AG09319 (cell line): ENCODE measurements around the gene CHRD.

Experiments used
- DNase-seq: peaks from one replicate; pipeline ENCODE4 v3.0.0-alpha.2; 2010; ENCODE audit warnings: low read depth; ENCODE audit errors: extremely low read depth
- TF ChIP-seq, protein P1 (sequence below): IDR thresholded peaks from 2 replicates; pipeline ENCODE4 v1.5.1; 2011; ENCODE audit warnings: low read depth, mild to moderate bottlenecking, inconsistent platforms, low read length, moderate library complexity

Gene CHRD

DNA sequence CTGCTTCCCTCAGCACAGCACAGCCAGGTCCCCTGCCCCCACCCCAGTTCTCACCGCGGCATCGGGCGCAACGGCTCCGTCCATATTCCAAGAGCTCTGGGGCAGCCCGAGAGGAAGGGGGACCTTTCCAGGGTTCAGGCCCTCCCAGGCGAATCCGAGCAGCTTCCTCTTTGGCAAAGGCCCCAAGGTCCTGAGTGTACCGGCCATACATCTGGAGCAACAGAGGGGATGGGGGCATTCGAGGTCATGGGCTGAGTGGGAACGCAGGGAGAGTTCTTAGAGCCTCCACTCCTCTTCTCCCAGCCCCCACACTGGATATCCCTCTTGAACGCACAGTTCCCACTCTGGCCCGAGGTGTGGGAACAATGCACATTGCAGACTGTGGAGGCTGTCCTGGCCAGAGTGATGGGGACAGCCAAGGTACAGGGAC lies 20.9 kb upstream of the CHRD start:
- no peak for DNase-seq
- TF ChIP-seq, protein P1, sequence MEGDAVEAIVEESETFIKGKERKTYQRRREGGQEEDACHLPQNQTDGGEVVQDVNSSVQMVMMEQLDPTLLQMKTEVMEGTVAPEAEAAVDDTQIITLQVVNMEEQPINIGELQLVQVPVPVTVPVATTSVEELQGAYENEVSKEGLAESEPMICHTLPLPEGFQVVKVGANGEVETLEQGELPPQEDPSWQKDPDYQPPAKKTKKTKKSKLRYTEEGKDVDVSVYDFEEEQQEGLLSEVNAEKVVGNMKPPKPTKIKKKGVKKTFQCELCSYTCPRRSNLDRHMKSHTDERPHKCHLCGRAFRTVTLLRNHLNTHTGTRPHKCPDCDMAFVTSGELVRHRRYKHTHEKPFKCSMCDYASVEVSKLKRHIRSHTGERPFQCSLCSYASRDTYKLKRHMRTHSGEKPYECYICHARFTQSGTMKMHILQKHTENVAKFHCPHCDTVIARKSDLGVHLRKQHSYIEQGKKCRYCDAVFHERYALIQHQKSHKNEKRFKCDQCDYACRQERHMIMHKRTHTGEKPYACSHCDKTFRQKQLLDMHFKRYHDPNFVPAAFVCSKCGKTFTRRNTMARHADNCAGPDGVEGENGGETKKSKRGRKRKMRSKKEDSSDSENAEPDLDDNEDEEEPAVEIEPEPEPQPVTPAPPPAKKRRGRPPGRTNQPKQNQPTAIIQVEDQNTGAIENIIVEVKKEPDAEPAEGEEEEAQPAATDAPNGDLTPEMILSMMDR, result no peak

DNA sequence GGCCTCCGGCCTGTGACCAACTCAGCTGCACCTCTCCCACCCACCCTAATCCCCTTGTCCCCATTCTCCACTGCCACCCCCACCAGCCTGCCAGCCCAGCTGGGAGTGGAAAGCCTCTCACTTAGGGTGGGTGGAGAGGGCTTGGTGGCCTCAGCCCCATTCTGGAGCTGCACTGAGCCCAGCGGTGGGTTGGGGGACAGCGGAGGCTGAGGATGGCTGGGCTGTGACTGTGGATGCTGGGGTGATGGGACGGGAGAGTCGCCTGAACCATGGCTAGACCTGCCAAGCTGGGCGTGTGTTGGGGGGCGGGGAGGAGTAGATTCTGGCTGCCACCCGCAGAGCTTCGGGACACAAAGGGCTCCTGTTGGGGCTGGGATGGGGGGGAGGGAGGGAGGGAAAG lies 20.2 kb upstream of the CHRD start:
- no peak for DNase-seq

DNA sequence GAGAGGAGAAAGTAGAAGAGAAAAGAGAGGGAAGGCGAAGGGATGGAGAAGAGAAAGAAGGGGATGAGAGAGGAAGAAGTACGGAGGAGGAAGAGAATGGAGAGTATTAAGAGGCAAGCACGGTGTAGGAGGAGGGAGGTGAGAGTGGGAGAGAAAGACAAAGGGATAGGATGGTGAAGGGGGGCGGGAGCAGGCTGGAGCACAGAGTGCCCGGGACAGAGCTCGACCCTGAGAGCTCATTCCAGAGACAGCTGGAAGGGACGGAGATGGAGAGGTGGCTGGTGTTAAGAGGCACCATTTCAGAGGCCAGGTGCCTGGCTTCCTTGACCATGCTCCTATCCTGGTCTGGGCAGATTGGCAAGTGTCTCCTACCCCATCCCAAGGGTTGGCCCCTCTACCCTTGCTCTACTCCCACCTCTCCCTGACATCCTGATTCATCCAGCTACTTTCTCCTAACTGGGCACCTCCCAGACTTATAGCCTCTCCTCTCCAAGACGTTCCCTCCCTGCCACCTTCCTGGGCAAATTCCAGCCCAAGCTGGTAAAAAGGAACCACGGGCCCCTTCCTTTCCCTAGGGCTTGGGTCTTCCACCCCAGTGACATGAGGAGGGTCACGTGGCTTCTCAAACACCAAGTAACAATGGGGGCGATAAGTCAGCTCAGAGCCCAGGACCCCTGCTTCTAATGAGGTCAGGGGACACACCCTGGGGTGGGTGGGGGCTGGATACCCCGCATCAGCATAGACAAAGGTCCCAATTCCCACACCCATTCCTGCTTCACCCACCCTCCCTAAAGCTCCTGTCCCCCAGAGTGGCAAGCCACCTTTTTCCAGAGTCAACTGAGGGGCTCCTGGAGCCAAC lies 19.6 kb upstream of the CHRD start:
- TF ChIP-seq, protein P1, result no peak
- no peak for DNase-seq

More for the DNA sequence above, 20.2 kb upstream of the CHRD start:
- TF ChIP-seq, protein P1, result no peak

DNA sequence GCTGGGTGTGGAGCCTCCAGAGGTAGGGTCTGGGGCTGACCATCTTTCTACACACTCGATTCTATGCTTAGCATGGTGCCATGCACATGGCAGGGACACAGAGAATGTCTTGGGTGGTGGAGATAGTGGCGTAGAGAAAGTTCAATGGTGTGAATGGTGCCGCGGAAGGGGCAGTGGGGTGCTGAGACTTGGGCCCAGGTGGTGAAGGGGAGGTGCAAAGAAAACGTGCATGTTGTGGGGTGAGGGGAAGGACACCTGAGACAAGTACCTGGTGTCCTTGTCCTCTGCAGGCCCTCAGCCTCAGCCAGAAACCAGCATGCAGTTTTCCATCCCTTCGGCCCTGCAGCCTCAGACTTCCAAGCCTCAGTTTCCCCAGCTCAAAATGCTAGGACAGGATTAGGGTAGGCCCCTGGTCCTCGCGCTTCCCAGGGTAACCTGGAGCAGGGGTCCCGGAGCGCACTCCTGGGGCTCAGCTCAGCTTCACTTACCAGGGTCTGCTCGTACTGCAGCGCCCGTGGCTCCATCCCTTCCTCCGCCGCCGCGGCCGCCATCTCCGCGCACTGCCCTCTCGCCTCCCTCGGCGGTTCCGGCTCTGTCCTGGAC lies 18.8 kb upstream of the CHRD start:
- no peak for DNase-seq
- TF ChIP-seq, protein P1, result no peak

DNA sequence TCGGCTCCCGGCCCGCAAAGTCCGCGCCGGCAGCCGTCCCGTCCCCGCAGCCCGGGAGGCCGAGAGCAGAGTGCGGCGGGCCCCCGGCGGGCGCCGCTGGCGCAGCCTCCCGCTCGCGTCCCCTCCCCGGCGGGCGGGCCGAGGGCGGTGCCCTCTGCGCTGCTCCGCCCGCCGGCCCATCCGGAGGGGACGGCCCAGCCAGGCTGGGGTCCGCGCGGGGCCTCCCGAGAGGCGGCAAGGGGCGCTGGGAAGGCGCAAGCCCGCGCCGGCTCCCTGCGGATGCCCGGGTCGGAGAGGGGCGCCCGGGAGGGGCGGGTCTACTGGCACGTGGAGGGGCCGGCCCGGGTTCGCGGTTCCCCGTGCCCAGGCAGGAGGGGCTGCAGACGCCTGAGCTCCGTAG lies 18.3 kb upstream of the CHRD start, which contains the start of the genes CLCN2 and POLR2H:
CLCN2 (minus strand) TSS at position 74 of the 400 bp plus-strand sequence. CDS start 126 bp downstream, outside the sequence.
POLR2H (plus strand) TSS at position 179 of the 400 bp plus-strand sequence. CDS start 1,783 bp downstream, outside the sequence.
- TF ChIP-seq, protein P1, result no peak
- no peak for DNase-seq

DNA sequence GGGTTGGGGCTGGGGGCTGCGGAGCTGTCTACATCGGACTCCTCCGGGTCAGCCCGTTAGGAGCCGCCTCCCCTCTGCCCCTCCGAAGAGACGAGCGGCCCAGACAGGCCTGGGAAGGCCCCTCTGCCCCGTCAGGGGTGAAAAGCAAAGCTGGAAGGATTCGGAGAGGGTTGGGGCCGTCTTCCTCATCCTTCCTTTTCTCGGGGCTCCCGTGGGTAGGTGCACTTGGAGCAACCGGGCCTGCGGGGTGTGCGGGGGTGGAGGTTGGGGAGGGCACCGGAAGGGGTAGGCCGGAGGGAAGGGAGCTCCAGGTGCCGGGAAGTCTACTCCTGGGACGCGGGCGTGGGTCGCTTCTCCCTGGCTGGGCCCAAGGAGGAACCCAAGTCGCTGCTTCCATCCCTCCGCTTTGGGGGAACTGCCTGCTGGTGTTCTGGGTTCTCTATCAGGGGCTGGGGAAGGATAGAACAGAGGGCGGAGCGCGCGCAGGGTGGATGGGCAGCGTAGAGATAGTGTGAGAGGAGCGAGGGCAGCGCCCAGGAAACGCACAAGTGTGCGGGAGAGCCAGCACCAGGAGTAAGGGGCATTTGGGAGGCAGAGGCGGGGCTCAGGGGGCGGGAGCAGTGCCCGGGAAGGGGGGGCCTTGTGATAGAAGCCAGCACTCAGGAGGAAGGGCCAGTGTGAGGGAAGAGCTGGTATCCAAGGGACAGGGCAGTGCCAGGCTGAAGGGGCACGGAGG lies 17.8 kb upstream of the CHRD start:
- no peak for DNase-seq
- TF ChIP-seq, protein P1, result no peak
